CD14-positive monocyte (primary cell): ENCODE results near the gene RGL3. TPM values are rescaled to one million over a fixed set of nuclear protein-coding genes. Genes with fewer than 3 reads are reported as not detected.
"Not testable (repeated sequence)": the region's sequence is repeated elsewhere in the genome, so short reads cannot be mapped to it uniquely, and the experiment has no call there.

ENCODE experiments used
- DNase-seq, 3 donors: peaks; one replicate each; pipeline ENCODE4 v3.0.0-alpha.2; 2011 to 2022
- H2AFZ ChIP-seq: 2 replicates; pipeline ENCODE4 v1.6.0; 2012; ENCODE audit warnings: mild to moderate bottlenecking, low read depth, low read length, inconsistent platforms; ENCODE audit not compliant: insufficient read depth, poor library complexity, severe bottlenecking
- H3K27ac ChIP-seq, 2 donors: 1 replicate in 1 of 2; 2 replicates in 1 of 2; pipeline ENCODE4 v1.5.1; 2012 to 2013; ENCODE audit warnings: low read length in 2 of 2, control low read depth in 1 of 2, inconsistent platforms in 1 of 2, low read depth in 1 of 2, mild to moderate bottlenecking in 1 of 2
- H3K27me3 ChIP-seq, 2 donors: one replicate each; pipeline versions ENCODE4 v1.6.0 to v1.6.1; 2011 to 2013; ENCODE audit warnings: low read length in 2 of 2; ENCODE audit not compliant: control insufficient read depth in 2 of 2, insufficient read depth in 2 of 2
- H3K36me3 ChIP-seq, 2 donors: replicated peaks in 1 of 2; 1 replicate in 1 of 2; 2 replicates in 1 of 2; pipeline versions ENCODE4 v1.5.1 to v1.6.1; 2012 to 2013; ENCODE audit warnings: low read length in 2 of 2, control low read depth in 1 of 2, inconsistent platforms in 1 of 2, mild to moderate bottlenecking in 1 of 2; ENCODE audit not compliant: insufficient read depth in 2 of 2, control insufficient read depth in 1 of 2
- H3K4me1 ChIP-seq, 2 donors: 1 replicate in 1 of 2; 2 replicates in 1 of 2; pipeline versions ENCODE4 v1.5.1 to v1.6.1; 2012 to 2013; ENCODE audit warnings: low read length in 2 of 2, control low read depth in 1 of 2, inconsistent platforms in 1 of 2, mild to moderate bottlenecking in 1 of 2, moderate library complexity in 1 of 2; ENCODE audit not compliant: insufficient read depth in 2 of 2, control insufficient read depth in 1 of 2
- H3K4me2 ChIP-seq: replicated peaks from 2 replicates; pipeline ENCODE3; 2012; ENCODE audit warnings: low read length, moderate library complexity, mild to moderate bottlenecking; ENCODE audit not compliant: poor library complexity, severe bottlenecking; ENCODE audit errors: extremely low read depth
- H3K4me3 ChIP-seq, 3 experiments: fragments of 200-600 bp in 1 of 3; sonication (generic) in 1 of 3; replicated peaks in 1 of 3; 1 replicate in 2 of 3; 2 replicates in 1 of 3; pipeline ENCODE4 v1.5.1; 2011 to 2013; ENCODE audit warnings: low read length in 3 of 3, mild to moderate bottlenecking in 3 of 3, control low read depth in 2 of 3, low read depth in 2 of 3, inconsistent platforms in 1 of 3, moderate library complexity in 1 of 3
- H3K79me2 ChIP-seq: 2 replicates; pipeline ENCODE4 v1.6.0; 2012; ENCODE audit warnings: mild to moderate bottlenecking, control low read depth, inconsistent platforms, low read length, moderate library complexity; ENCODE audit not compliant: insufficient read depth
- H3K9ac ChIP-seq: 2 replicates; pipeline ENCODE4 v1.6.0; 2017; ENCODE audit warnings: low read length, mild to moderate bottlenecking; ENCODE audit not compliant: insufficient read depth, poor library complexity, severe bottlenecking
- H3K9me3 ChIP-seq, 2 donors: replicated peaks in 1 of 2; 1 replicate in 1 of 2; 2 replicates in 1 of 2; pipeline versions ENCODE4 v1.5.1 to v1.6.1; 2012 to 2013; ENCODE audit warnings: low read length in 2 of 2, control low read depth in 1 of 2; ENCODE audit not compliant: control insufficient read depth in 1 of 2, insufficient read depth in 1 of 2
- H4K20me1 ChIP-seq: 2 replicates; pipeline ENCODE4 v1.6.0; 2012; ENCODE audit warnings: mild to moderate bottlenecking, low read length, control low read depth, moderate library complexity; ENCODE audit not compliant: insufficient read depth
- H3K27ac Mint-ChIP-seq, 7 donors: one replicate each; pipeline ENCODE4 v1.8.0; 2020; ENCODE audit warnings: mild to moderate bottlenecking in 7 of 7, mixed read lengths in 7 of 7, moderate library complexity in 6 of 7, inconsistent platforms in 2 of 7
- H3K27me3 Mint-ChIP-seq, 3 donors: one replicate each; pipeline ENCODE4 v1.8.0; 2021 to 2022; ENCODE audit warnings: low read depth in 3 of 3, mild to moderate bottlenecking in 3 of 3, mixed read lengths in 3 of 3, moderate library complexity in 3 of 3, inconsistent platforms in 1 of 3
- H3K36me3 Mint-ChIP-seq, 2 donors: one replicate each; pipeline ENCODE4 v1.8.0; 2020; ENCODE audit warnings: mixed read lengths in 2 of 2, inconsistent platforms in 1 of 2, mild to moderate bottlenecking in 1 of 2
- H3K4me1 Mint-ChIP-seq: one replicate; pipeline ENCODE4 v1.8.0; 2020; ENCODE audit warnings: mild to moderate bottlenecking, mixed read lengths
- H3K4me3 Mint-ChIP-seq, 2 donors: one replicate each; pipeline ENCODE4 v1.8.0; 2020; ENCODE audit warnings: mild to moderate bottlenecking in 2 of 2, mixed read lengths in 2 of 2, moderate library complexity in 1 of 2
- H3K9me3 Mint-ChIP-seq, 7 donors: one replicate each; pipeline ENCODE4 v1.8.0; 2020 to 2022; ENCODE audit warnings: mixed read lengths in 7 of 7, mild to moderate bottlenecking in 6 of 7, moderate library complexity in 6 of 7, inconsistent platforms in 2 of 7
- CTCF ChIP-seq: fragments of 200-600 bp; IDR thresholded peaks from one replicate; pipeline ENCODE4 v1.8.0; 2022; ENCODE audit warnings: antibody characterized with exemption, mild to moderate bottlenecking
- WGBS: methylation state at CpG from one replicate; pipeline ENCODE4 v1.1.5; 2013; ENCODE audit warnings: missing lambda C conversion rate; ENCODE audit not compliant: insufficient coverage; 5-methylcytosine and 5-hydroxymethylcytosine counted together
- intact Hi-C, 2 donors: fragments of 100-400 bp; cut with micrococcal nuclease; formaldehyde crosslinking; loops; one replicate each; pipeline versions ENCODE4 v1.15.0 to v1.15.1; 2023
- polyA minus RNA-seq: library from RNA; depleted of rRNA, polyadenylated mRNA; stranded (reverse); fragments of >200 nt; gene quantifications from 2 replicates; pipeline ENCODE4 v1.2.3, GENCODE V29; 2012
- polyA plus RNA-seq, 3 donors: library from polyadenylated mRNA; depleted of rRNA in 1 of 3; unstranded in 2 of 3; stranded (reverse) in 1 of 3; fragments of 300-500 nt in 2 of 3; fragments of >200 nt in 1 of 3; fragmentation: Illumina TruSeq in 2 of 3; gene quantifications; 1 replicate in 2 of 3; 2 replicates in 1 of 3; pipeline ENCODE4 v1.2.3, GENCODE V29; 2012 to 2021
- total RNA-seq, 12 experiments: library from RNA in 1 of 12; stranded (reverse) in 1 of 12; fragments of 120-200 nt in 1 of 12; gene quantifications; one replicate each; pipeline ENCODE4 v1.2.4 and lab custom pipeline; 2013 to 2026; ENCODE audit warnings: mixed read lengths in 6 of 12, inconsistent platforms in 1 of 12

The RGL3 gene
- 0.37 TPM for total RNA-seq (2013)
- 1 to 10 TPM in 1 of 3 donors, not detected in 2; 1.7 TPM for polyA plus RNA-seq
- polyA minus RNA-seq: 0.28 and 1.9 TPM in 2 replicates
- total RNA-seq (lab: John Stamatoyannopoulos, UW): 0 to 2.2 (median 0.21) reads per million in 11 experiments

GRCh38 chr19:11418549-11419506 is at the start of gene RGL3:
Gene RGL3, minus strand, starts transcription at chr19:11419314. Its CDS starts 36 bp downstream, at chr19:11419278.
- Mint-ChIP-seq H3K9me3 (peaks cover 0 to 33% (median 11%) of the 10 kb centered on the region in 7 donors), H3K27ac (peak within 1 kb of the TSS in 1 of 7 donors; percentile 13), H3K27me3 (peaks cover 71 to 91% (median 76%) of the 10 kb centered on the region in 3 donors), H3K4me1 (peaks cover 41% of the 10 kb centered on the region), H3K4me3 (peak within 1 kb of the TSS; percentile 60 to 94), H3K36me3 (peaks cover 2 to 3% of the 10 kb centered on the region in 2 donors)
- Histone ChIP-seq H3K79me2 (no peaks in the 10 kb centered on the region), H3K36me3 (no peaks in the 10 kb centered on the region), H2AFZ (no peak within 1 kb of the TSS), H3K9ac (no peak within 1 kb of the TSS), H3K4me1 (peaks cover 37 to 47% of the 10 kb centered on the region in 2 donors), H3K4me2 (peak within 1 kb of the TSS; percentile 96), H3K27me3 (peaks cover 36 to 75% of the 10 kb centered on the region in 2 donors), H3K27ac (no peak within 1 kb of the TSS), H3K9me3 (peaks cover 3 to 16% of the 10 kb centered on the region in 2 donors), H3K4me3 (peak within 1 kb of the TSS in 1 of 3 experiments; percentile 82), H4K20me1 (no peaks in the 10 kb centered on the region)
- no peak for TF ChIP-seq CTCF
- WGBS: 3% methylated on average over 67 of the region's 72 CpGs
- intact Hi-C loops: no loop called here
- no peak for DNase-seq

GRCh38 chr19:11468266-11468845 is 49.2 kb upstream of the RGL3 start:
- H3K9me3 Mint-ChIP-seq, H3K27me3 ChIP-seq, H4K20me1 ChIP-seq, H3K36me3 ChIP-seq, H3K27ac ChIP-seq, DNase-seq, H3K36me3 Mint-ChIP-seq, H3K4me1 Mint-ChIP-seq, intact Hi-C loops, H3K9me3 ChIP-seq, H3K4me3 Mint-ChIP-seq, H3K9ac ChIP-seq, H3K4me2 ChIP-seq, H3K79me2 ChIP-seq, H2AFZ ChIP-seq, H3K4me1 ChIP-seq, H3K4me3 ChIP-seq, H3K27ac Mint-ChIP-seq: not testable (repeated sequence)
- peaks cover 4 to 20% (median 10%) of the 10 kb centered on the region in 3 donors for H3K27me3 Mint-ChIP-seq
- WGBS: 94% methylated on average over 3 of the region's 8 CpGs
